Calu3 (cell line): Measurements from ENCODE around the gene COL26A1. TPM values are rescaled to one million over a fixed set of nuclear protein-coding genes. Genes with fewer than 3 reads are reported as not detected.

Experiments
- BruUV-seq: library from RNA; stranded (reverse); fragments of 400-500 nt; replicated peaks from 2 replicates; lab custom pipeline; 2021; lab: Mats Ljungman, UMichigan
- CTCF ChIA-PET: fragments of 300-600 bp; sonication (Branson Sonifier 250); formaldehyde crosslinking; loops from one replicate; lab custom pipeline; 2022; ENCODE audit warnings: antibody characterized with exemption; lab: Charles Lee
- DNase-seq: peaks from one replicate; pipeline ENCODE4 v3.0.0; 2022
- H3K27ac Mint-ChIP-seq: one replicate; pipeline ENCODE4 v1.8.0; 2022; ENCODE audit warnings: mixed read lengths; ENCODE audit not compliant: unreplicated experiment
- H3K27me3 Mint-ChIP-seq: one replicate; pipeline ENCODE4 v1.8.0; 2022; ENCODE audit warnings: mixed read lengths; ENCODE audit not compliant: unreplicated experiment
- H3K36me3 Mint-ChIP-seq: one replicate; pipeline ENCODE4 v1.8.0; 2022; ENCODE audit warnings: mild to moderate bottlenecking, moderate library complexity, mixed read lengths; ENCODE audit not compliant: insufficient read depth, unreplicated experiment
- H3K4me1 Mint-ChIP-seq: one replicate; pipeline ENCODE4 v1.8.0; 2022; ENCODE audit warnings: mild to moderate bottlenecking, low read depth, mixed read lengths; ENCODE audit not compliant: unreplicated experiment
- H3K4me3 Mint-ChIP-seq: one replicate; pipeline ENCODE4 v1.8.0; 2022; ENCODE audit warnings: mild to moderate bottlenecking, low read depth, moderate library complexity, mixed read lengths; ENCODE audit not compliant: unreplicated experiment
- H3K9me3 Mint-ChIP-seq: one replicate; pipeline ENCODE4 v1.8.0; 2022; ENCODE audit warnings: low read depth, mixed read lengths; ENCODE audit not compliant: unreplicated experiment
- intact Hi-C: fragments of 100-400 bp; cut with micrococcal nuclease; formaldehyde crosslinking; loops from one replicate; pipeline ENCODE4 v1.10.0; 2022; ENCODE audit not compliant: unreplicated experiment
- total RNA-seq: library from RNA; stranded (reverse); gene quantifications from 2 replicates; pipeline ENCODE4 v1.2.3, GENCODE V29; 2022
- TF ChIP-seq, protein P1 (sequence below): fragments of 200-600 bp; IDR thresholded peaks from one replicate; pipeline ENCODE4 v1.8.0; 2022; ENCODE audit warnings: antibody characterized with exemption; ENCODE audit not compliant: unreplicated experiment

The COL26A1 gene
- total RNA-seq, 1 experiment from 2014 or later = not detected

DNA sequence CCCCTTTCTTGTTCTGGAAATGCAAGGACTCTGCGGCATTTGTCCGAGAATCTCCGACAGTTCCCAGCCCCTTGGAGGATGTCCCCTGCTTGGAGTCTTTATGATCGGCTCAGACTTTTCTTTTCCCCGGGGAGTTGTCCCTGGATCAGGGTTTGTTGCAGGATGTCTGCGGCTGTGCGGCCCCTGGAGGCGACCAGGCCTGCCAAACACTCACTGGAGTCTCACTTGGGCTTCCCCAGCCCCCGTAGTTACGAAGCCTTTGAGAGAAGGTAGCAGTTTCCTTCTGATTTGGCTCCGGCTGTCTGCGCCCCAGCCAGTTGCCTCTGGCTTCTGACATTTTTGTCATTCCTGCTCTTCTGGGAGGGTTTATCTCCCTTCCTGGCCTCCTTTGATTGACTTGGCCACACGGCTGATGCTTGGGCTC is 16.1 kb downstream of the COL26A1 start:
- Mint-ChIP-seq H3K27me3 (peaks cover 41% of the 10 kb centered on the region), H3K27ac (no peak overlapping the region), H3K9me3 (peaks cover 3% of the 10 kb centered on the region), H3K4me1 (no peaks in the 10 kb centered on the region), H3K36me3 (no peaks in the 10 kb centered on the region), H3K4me3 (no peak overlapping the region)
- TF ChIP-seq, protein P1, sequence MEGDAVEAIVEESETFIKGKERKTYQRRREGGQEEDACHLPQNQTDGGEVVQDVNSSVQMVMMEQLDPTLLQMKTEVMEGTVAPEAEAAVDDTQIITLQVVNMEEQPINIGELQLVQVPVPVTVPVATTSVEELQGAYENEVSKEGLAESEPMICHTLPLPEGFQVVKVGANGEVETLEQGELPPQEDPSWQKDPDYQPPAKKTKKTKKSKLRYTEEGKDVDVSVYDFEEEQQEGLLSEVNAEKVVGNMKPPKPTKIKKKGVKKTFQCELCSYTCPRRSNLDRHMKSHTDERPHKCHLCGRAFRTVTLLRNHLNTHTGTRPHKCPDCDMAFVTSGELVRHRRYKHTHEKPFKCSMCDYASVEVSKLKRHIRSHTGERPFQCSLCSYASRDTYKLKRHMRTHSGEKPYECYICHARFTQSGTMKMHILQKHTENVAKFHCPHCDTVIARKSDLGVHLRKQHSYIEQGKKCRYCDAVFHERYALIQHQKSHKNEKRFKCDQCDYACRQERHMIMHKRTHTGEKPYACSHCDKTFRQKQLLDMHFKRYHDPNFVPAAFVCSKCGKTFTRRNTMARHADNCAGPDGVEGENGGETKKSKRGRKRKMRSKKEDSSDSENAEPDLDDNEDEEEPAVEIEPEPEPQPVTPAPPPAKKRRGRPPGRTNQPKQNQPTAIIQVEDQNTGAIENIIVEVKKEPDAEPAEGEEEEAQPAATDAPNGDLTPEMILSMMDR = no peak
- DNase-seq = no peak
- no TSS peak for BruUV-seq
- CTCF ChIA-PET = no interaction called here
- intact Hi-C loops = no loop called here

GRCh38 chr7:101379302-101379701 is 16.6 kb downstream of the COL26A1 start:
- CTCF ChIA-PET = no interaction called here
- no peaks in the 10 kb centered on the region for H3K36me3 Mint-ChIP-seq
- no peaks in the 10 kb centered on the region for H3K4me1 Mint-ChIP-seq
- BruUV-seq = no TSS peak
- DNase-seq = no peak
- H3K9me3 Mint-ChIP-seq = peaks cover 3% of the 10 kb centered on the region
- no peak overlapping the region for H3K4me3 Mint-ChIP-seq
- H3K27me3 Mint-ChIP-seq = peaks cover 36% of the 10 kb centered on the region
- TF ChIP-seq, protein P1 = no peak
- no peak overlapping the region for H3K27ac Mint-ChIP-seq
- intact Hi-C loops = no loop called here

- TF ChIP-seq, protein P1 = no peak
- CTCF ChIA-PET = no interaction called here
- no peaks in the 10 kb centered on the region for H3K36me3 Mint-ChIP-seq
- intact Hi-C loops = no loop called here
- no peaks in the 10 kb centered on the region for H3K4me1 Mint-ChIP-seq
- BruUV-seq = no TSS peak
- peaks cover 3% of the 10 kb centered on the region for H3K9me3 Mint-ChIP-seq
- no peak for DNase-seq
- H3K27me3 Mint-ChIP-seq = peaks cover 41% of the 10 kb centered on the region
- no peak overlapping the region for H3K27ac Mint-ChIP-seq
- H3K4me3 Mint-ChIP-seq = no peak overlapping the region
Measured at GRCh38 chr7:101381549-101382111, 19.0 kb downstream of the COL26A1 start.

GRCh38 chr7:101382937-101383336 is 20.3 kb downstream of the COL26A1 start:
- no peak overlapping the region for H3K4me3 Mint-ChIP-seq
- H3K27me3 Mint-ChIP-seq = peaks cover 45% of the 10 kb centered on the region
- peaks cover 3% of the 10 kb centered on the region for H3K9me3 Mint-ChIP-seq
- no peaks in the 10 kb centered on the region for H3K36me3 Mint-ChIP-seq
- H3K4me1 Mint-ChIP-seq = no peaks in the 10 kb centered on the region
- intact Hi-C loops = no loop called here
- no TSS peak for BruUV-seq
- H3K27ac Mint-ChIP-seq = no peak overlapping the region
- TF ChIP-seq, protein P1 = no peak
- DNase-seq = no peak
- CTCF ChIA-PET = no interaction called here
